Parathyroid adenoma (tissue), 2 donors: ENCODE data around the gene MIDN.

Source experiments
- H2AFZ ChIP-seq: fragments of 300-600 bp; sonication (generic); one replicate; pipeline ENCODE4 v1.7.0; 2017; ENCODE audit warnings: antibody characterized with exemption, mild to moderate bottlenecking
- H3K27ac ChIP-seq: fragments of 300-600 bp; sonication (generic); one replicate; pipeline ENCODE4 v1.7.0; 2017
- H3K27me3 ChIP-seq: fragments of 300-600 bp; sonication (generic); one replicate; pipeline ENCODE4 v1.7.0; 2017; ENCODE audit warnings: low read length; ENCODE audit not compliant: control insufficient read depth, insufficient read depth
- H3K36me3 ChIP-seq: fragments of 300-600 bp; sonication (generic); one replicate; pipeline ENCODE4 v1.7.0; 2017; ENCODE audit warnings: low read length; ENCODE audit not compliant: control insufficient read depth, insufficient read depth
- H3K4me1 ChIP-seq: fragments of 300-600 bp; sonication (generic); one replicate; pipeline ENCODE4 v1.7.0; 2017; ENCODE audit warnings: control low read depth
- H3K4me2 ChIP-seq: fragments of 300-600 bp; sonication (generic); one replicate; pipeline ENCODE4 v1.7.0; 2017; ENCODE audit warnings: low read length
- H3K4me3 ChIP-seq: fragments of 300-600 bp; sonication (generic); one replicate; pipeline ENCODE4 v1.7.0; 2017; ENCODE audit warnings: low read depth, low read length
- H3K79me2 ChIP-seq: fragments of 300-600 bp; sonication (generic); one replicate; pipeline ENCODE4 v1.7.0; 2017; ENCODE audit warnings: control low read depth
- H3K9ac ChIP-seq: fragments of 300-600 bp; sonication (generic); one replicate; pipeline ENCODE4 v1.7.0; 2017; ENCODE audit warnings: mild to moderate bottlenecking
- H3K9me3 ChIP-seq: fragments of 300-600 bp; sonication (generic); one replicate; pipeline ENCODE4 v1.7.0; 2017; ENCODE audit warnings: low read length; ENCODE audit not compliant: control insufficient read depth
- TF ChIP-seq, protein P1 (sequence below): fragments of 300-600 bp; sonication (generic); IDR thresholded peaks from one replicate; pipeline ENCODE4 v1.7.0; 2017; ENCODE audit warnings: antibody characterized with exemption, mild to moderate bottlenecking
- donor health status: primary hyperparathyroidism.

The MIDN gene

DNA sequence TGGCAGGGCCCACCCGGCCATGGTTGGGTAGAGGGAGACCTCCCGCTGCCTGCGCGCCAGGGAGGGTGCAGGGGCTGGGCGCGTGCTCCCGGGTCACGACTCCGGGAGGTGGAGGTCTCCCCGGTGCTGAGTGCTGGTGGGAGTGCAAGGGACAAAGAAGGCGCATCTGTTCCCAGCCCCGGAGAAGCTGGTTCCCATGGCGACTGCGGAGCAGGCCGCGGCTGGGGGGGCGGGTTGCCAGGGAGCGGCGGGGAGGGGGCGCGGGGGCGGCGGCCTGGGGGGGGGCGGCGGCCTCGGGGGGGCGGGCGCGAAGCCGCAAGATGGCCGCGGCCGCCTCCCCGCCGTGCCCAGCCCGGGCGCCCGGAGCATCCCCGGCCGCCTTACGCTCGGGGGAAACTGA, 11.8 kb upstream of the MIDN start:
- H3K4me2 ChIP-seq: peak overlapping the region; percentile 69
- H3K36me3 ChIP-seq: no peaks in the 10 kb centered on the region
- TF ChIP-seq, protein P1, sequence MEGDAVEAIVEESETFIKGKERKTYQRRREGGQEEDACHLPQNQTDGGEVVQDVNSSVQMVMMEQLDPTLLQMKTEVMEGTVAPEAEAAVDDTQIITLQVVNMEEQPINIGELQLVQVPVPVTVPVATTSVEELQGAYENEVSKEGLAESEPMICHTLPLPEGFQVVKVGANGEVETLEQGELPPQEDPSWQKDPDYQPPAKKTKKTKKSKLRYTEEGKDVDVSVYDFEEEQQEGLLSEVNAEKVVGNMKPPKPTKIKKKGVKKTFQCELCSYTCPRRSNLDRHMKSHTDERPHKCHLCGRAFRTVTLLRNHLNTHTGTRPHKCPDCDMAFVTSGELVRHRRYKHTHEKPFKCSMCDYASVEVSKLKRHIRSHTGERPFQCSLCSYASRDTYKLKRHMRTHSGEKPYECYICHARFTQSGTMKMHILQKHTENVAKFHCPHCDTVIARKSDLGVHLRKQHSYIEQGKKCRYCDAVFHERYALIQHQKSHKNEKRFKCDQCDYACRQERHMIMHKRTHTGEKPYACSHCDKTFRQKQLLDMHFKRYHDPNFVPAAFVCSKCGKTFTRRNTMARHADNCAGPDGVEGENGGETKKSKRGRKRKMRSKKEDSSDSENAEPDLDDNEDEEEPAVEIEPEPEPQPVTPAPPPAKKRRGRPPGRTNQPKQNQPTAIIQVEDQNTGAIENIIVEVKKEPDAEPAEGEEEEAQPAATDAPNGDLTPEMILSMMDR: no peak
- H3K4me1 ChIP-seq: peaks cover 22% of the 10 kb centered on the region
- no peaks in the 10 kb centered on the region for H3K27me3 ChIP-seq
- H3K79me2 ChIP-seq: no peaks in the 10 kb centered on the region
- no peak overlapping the region for H3K9ac ChIP-seq
- H2AFZ ChIP-seq: peak overlapping the region; percentile 71
- H3K9me3 ChIP-seq: no peaks in the 10 kb centered on the region
- H3K4me3 ChIP-seq: no peak overlapping the region
- H3K27ac ChIP-seq: no peak overlapping the region

DNA sequence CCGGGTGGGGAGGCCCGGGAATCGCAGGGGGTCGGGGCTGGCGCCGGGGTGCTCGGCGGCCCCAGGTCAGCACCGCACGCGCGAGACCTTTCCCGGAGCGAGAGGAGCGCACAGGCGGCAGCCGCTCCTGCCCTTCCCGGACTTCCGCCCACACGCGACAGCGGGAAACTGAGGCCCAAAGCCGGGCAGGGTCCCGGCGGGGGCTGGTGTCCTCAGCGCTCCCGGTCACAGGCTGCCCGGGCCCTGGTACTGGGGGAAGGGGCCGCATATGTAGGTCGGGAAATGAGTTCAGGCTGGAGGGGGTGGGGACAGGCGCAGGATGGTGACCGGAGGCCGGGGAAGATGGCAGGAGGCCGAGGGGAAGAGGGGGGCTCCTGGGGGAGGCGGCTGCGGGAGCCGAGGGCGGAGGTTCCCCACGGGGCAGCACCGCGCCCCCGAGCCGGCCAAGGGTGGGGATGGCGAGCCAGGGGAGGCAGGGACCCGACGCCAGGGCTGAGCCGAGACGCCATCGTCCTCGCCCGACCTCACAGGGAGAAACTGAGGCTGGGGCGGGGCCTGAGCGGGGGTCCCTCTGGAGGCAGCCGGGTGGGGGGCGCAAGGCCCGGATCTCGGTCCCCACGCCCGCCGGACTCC, 11.2 kb upstream of the MIDN start:
- H3K9ac ChIP-seq: no peak overlapping the region
- no peaks in the 10 kb centered on the region for H3K79me2 ChIP-seq
- peaks cover 22% of the 10 kb centered on the region for H3K4me1 ChIP-seq
- H3K36me3 ChIP-seq: no peaks in the 10 kb centered on the region
- H3K9me3 ChIP-seq: no peaks in the 10 kb centered on the region
- H3K27ac ChIP-seq: no peak overlapping the region
- H2AFZ ChIP-seq: peak overlapping the region; percentile 71
- TF ChIP-seq, protein P1: no peak
- peak overlapping the region; percentile 69 for H3K4me2 ChIP-seq
- peak overlapping the region; percentile 53 for H3K4me3 ChIP-seq
- H3K27me3 ChIP-seq: no peaks in the 10 kb centered on the region

DNA sequence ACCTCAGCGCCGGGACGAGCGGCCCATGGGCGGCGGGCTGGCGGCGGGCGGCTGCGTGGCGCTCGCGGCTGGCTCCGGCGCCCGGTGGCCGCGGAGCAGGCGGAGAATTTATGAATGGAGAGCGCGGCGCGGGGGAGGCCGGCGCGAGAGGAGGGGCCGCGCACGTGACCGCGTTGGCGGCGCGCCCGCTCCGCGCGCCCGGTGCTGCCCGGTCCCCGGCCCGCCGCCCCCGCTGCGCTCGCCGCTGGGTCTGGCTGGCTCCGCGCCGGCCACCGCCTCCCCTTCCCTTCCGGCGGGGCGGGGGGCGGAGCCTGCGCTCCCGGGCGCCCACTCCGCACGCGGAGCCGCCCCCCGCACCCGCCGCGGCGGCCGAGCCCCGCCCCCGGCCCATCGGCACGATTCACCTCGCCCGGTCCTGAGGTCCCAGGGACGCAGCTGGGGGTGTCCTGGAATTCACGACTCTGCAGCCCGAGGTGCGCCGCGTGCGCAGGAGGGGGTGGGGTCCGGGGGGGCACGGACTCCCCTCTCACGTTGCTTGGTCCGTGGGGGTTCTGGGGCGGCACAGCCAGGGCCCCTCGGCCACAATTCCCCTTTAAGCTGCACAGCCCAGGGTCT, 10.5 kb upstream of the MIDN start, which contains the start of gene CBARP:
CBARP (minus strand) TSS at position 252 of the 615 bp plus-strand sequence. CDS start 1,905 bp downstream, outside the sequence.
- peaks cover 18% of the 10 kb centered on the region for H3K4me1 ChIP-seq

DNA sequence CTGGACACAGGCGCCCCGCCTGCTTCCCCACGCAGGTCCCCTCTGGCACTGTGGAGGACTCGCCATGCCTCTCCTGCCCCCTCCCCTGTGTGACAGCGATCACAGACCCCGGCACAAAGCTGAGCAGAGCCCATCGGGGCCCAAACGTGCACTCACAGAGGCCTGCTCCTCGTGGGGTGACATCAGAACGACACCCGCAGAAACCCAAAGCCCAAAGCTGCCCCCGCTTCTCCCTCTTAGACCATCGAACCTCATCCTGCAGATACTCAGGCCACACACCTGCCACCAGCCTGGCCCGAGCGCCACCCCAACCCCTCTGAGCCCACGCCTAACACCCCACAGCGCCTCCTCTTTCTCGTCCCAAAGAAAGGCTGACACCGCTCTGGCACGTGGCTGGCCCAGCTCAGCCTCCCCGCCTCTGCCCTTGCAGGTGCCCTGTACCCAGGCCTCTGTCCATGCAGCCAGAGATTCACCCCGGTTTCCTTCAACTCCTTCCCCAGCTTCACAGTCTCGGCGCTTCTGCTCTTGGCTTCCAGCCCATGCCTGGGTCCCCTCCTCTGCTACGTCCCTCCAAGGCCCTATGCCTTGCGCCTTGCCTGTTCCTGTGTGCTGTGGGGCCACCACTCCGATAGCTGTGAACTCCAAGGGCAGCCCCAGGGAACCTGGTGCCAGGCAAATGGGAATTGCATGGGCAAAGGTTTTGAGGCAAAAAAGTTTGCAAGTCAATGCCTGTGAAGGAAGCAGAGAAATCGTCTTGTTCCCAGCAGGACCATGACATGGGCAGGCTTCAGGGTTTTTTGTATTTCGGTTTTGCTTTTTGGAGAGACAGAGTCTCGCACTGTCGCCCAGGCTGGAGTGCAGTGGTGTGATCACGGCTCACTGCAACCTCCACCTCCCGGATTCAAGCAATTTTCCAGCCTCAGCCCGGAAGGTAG, 9.7 kb upstream of the MIDN start:
- Histone ChIP-seq H3K27ac (no peak overlapping the region), H2AFZ (no peak overlapping the region), H3K4me2 (peak overlapping the region; percentile 49), H3K4me1 (peaks cover 16% of the 10 kb centered on the region), H3K79me2 (no peaks in the 10 kb centered on the region), H3K27me3 (no peaks in the 10 kb centered on the region), H3K9me3 (no peaks in the 10 kb centered on the region), H3K4me3 (no peak overlapping the region), H3K36me3 (no peaks in the 10 kb centered on the region), H3K9ac (no peak overlapping the region)
- TF ChIP-seq, protein P1: no peak

More for the DNA sequence above, 10.5 kb upstream of the MIDN start, which contains the start of gene CBARP:
- Histone ChIP-seq H3K36me3 (no peaks in the 10 kb centered on the region), H3K9ac (no peak within 1 kb of the TSS), H3K27me3 (no peaks in the 10 kb centered on the region), H3K27ac (no peak within 1 kb of the TSS), H3K4me2 (peak within 1 kb of the TSS; percentile 69), H3K79me2 (no peaks in the 10 kb centered on the region), H3K9me3 (no peaks in the 10 kb centered on the region), H2AFZ (peak within 1 kb of the TSS; percentile 71), H3K4me3 (peak within 1 kb of the TSS; percentile 53)
- TF ChIP-seq, protein P1: no peak
